Measurements from ENCODE around the gene MAST4. TPM values are rescaled to one million over a fixed set of nuclear protein-coding genes. Genes with fewer than 3 reads are reported as not detected.
A peak's percentile ranks its signal among the peaks of the same experiment; 100 is the strongest.

The MAST4 gene
- total RNA-seq, 2 donors from 2014 or later = 9.5 to 20.8 TPM

DNA sequence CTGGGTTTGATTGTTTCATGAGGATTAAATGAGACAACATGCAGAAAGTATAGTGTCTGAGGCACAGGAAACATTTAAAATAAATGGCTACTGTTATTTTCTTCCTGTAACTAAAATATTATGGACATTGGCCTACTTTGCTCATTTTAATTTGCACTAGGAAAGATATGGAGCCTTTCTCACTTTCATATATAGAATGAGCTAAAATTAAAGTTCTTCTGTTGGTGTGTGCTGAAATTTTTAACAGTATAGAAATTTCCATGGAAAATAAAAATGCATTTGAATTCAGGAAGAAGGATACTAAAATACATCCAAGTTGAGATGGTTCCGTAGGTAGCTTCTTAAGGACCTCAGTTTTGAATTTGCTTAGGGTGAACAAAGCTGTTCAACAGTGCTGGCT, 131.9 kb downstream of the MAST4 start:
- TF ChIP-seq, protein P1, sequence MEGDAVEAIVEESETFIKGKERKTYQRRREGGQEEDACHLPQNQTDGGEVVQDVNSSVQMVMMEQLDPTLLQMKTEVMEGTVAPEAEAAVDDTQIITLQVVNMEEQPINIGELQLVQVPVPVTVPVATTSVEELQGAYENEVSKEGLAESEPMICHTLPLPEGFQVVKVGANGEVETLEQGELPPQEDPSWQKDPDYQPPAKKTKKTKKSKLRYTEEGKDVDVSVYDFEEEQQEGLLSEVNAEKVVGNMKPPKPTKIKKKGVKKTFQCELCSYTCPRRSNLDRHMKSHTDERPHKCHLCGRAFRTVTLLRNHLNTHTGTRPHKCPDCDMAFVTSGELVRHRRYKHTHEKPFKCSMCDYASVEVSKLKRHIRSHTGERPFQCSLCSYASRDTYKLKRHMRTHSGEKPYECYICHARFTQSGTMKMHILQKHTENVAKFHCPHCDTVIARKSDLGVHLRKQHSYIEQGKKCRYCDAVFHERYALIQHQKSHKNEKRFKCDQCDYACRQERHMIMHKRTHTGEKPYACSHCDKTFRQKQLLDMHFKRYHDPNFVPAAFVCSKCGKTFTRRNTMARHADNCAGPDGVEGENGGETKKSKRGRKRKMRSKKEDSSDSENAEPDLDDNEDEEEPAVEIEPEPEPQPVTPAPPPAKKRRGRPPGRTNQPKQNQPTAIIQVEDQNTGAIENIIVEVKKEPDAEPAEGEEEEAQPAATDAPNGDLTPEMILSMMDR (IDR thresholded peaks at IDR 0.05) = no peak
- intact Hi-C loops (cut with DNase I) = no loop called here

GRCh38 chr5:66737096-66737495, 140.9 kb downstream of the MAST4 start:
- H3K4me1 ChIP-seq = no peaks in the 10 kb centered on the region
- no peaks in the 10 kb centered on the region for H3K27me3 ChIP-seq
- H3K27ac ChIP-seq = no peak overlapping the region
- no peak overlapping the region for H3K4me3 ChIP-seq
- DNase-seq = no peak
- intact Hi-C loops (cut with DNase I) = no loop called here
- TF ChIP-seq, protein P1 (IDR thresholded peaks at IDR 0.05) = no peak
- no peaks in the 10 kb centered on the region for H3K9me3 ChIP-seq
- no peaks in the 10 kb centered on the region for H3K36me3 ChIP-seq
- no peak overlapping the region for H3K9ac ChIP-seq (ENCODE audit: low read depth in 2 of 2, low read length in 2 of 2)

More for the DNA sequence above, 131.9 kb downstream of the MAST4 start:
- no peaks in the 10 kb centered on the region for H3K4me1 ChIP-seq
- no peaks in the 10 kb centered on the region for H3K36me3 ChIP-seq
- H3K27me3 ChIP-seq = no peaks in the 10 kb centered on the region
- DNase-seq = no peak
- no peak overlapping the region for H3K27ac ChIP-seq
- no peak overlapping the region for H3K9ac ChIP-seq (ENCODE audit: low read depth in 2 of 2, low read length in 2 of 2)
- H3K9me3 ChIP-seq = no peaks in the 10 kb centered on the region
- H3K4me3 ChIP-seq = no peak overlapping the region

DNA sequence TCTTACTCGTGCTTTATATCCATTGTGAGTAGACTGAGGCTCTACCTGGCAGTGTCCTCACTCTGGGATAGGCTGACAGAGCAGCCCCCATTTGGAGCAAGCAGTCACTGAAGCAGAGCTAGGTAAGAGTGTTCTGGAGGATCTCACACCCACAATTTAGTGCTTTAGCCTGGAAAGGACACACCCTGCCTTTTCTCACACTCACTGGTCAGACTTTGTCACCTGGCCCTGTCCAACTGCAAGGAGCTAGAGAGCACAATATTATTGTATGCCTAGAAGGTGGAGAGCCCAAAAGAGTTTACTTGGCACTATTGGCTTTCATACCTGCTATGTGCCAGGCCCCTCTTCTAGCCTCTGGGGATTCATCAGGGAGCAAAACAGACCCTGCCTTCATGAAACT, 141.9 kb downstream of the MAST4 start:
- no peak overlapping the region for H3K27ac ChIP-seq
- no peak overlapping the region for H3K4me3 ChIP-seq
- no peaks in the 10 kb centered on the region for H3K36me3 ChIP-seq
- no peaks in the 10 kb centered on the region for H3K27me3 ChIP-seq
- no peaks in the 10 kb centered on the region for H3K4me1 ChIP-seq
- intact Hi-C loops (cut with DNase I) = no loop called here
- no peak overlapping the region for H3K9ac ChIP-seq (ENCODE audit: low read depth in 2 of 2, low read length in 2 of 2)
- peak; percentile 26 for DNase-seq
- H3K9me3 ChIP-seq = no peaks in the 10 kb centered on the region
- TF ChIP-seq, protein P1 (IDR thresholded peaks at IDR 0.05) = no peak

DNA sequence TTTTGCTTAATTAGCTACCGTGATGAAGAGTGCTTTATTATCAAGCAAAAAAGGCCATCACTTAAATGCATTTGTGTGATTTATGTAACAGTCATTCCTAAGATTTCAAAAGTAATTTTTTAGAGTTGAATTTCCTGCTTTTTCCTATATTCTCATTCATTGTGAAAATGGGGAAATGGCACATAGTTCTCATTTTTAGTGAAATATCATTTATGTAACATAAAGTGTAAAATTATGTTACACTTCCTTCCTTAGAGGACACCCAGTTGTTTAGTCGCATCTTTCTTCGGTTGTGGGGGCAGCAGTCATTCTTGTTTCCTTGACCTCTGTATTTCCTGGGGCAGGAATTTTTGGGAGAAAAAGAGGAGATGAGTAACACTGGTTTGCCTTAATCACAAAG, 142.8 kb downstream of the MAST4 start:
- no peak overlapping the region for H3K4me3 ChIP-seq
- TF ChIP-seq, protein P1 (IDR thresholded peaks at IDR 0.05) = no peak
- no peaks in the 10 kb centered on the region for H3K9me3 ChIP-seq
- no peak for DNase-seq
- H3K27me3 ChIP-seq = no peaks in the 10 kb centered on the region
- H3K4me1 ChIP-seq = no peaks in the 10 kb centered on the region
- intact Hi-C loops (cut with DNase I) = no loop called here
- no peaks in the 10 kb centered on the region for H3K36me3 ChIP-seq
- no peak overlapping the region for H3K27ac ChIP-seq
- H3K9ac ChIP-seq (ENCODE audit: low read depth in 2 of 2, low read length in 2 of 2) = no peak overlapping the region

- no peak overlapping the region for H3K9ac ChIP-seq (ENCODE audit: low read depth in 2 of 2, low read length in 2 of 2)
- H3K27me3 ChIP-seq = no peaks in the 10 kb centered on the region
- DNase-seq = no peak
- intact Hi-C loops (cut with DNase I) = no loop called here
- TF ChIP-seq, protein P1 (IDR thresholded peaks at IDR 0.05) = no peak
- H3K27ac ChIP-seq = no peak overlapping the region
- no peak overlapping the region for H3K4me3 ChIP-seq
- H3K36me3 ChIP-seq = no peaks in the 10 kb centered on the region
- no peaks in the 10 kb centered on the region for H3K9me3 ChIP-seq
- no peaks in the 10 kb centered on the region for H3K4me1 ChIP-seq
These were observed 143.8 kb downstream of the MAST4 start for GRCh38 chr5:66739951-66740350.

- TF ChIP-seq, protein P1 (IDR thresholded peaks at IDR 0.05) = no peak
- H3K27ac ChIP-seq = no peak overlapping the region
- no peaks in the 10 kb centered on the region for H3K4me1 ChIP-seq
- no peaks in the 10 kb centered on the region for H3K36me3 ChIP-seq
- no peaks in the 10 kb centered on the region for H3K27me3 ChIP-seq
- H3K9me3 ChIP-seq = no peaks in the 10 kb centered on the region
- DNase-seq = peak; percentile 41
- intact Hi-C loops (cut with DNase I) = no loop called here
- no peak overlapping the region for H3K4me3 ChIP-seq
- H3K9ac ChIP-seq (ENCODE audit: low read depth in 2 of 2, low read length in 2 of 2) = no peak overlapping the region
These were observed 145.2 kb downstream of the MAST4 start for GRCh38 chr5:66741394-66741793.
